Measurements from ENCODE around the gene RAMP3.
"Not testable (repeated sequence)": the region's sequence is repeated elsewhere in the genome, so short reads cannot be mapped to it uniquely, and the experiment has no call there.

RAMP3 gene

DNA sequence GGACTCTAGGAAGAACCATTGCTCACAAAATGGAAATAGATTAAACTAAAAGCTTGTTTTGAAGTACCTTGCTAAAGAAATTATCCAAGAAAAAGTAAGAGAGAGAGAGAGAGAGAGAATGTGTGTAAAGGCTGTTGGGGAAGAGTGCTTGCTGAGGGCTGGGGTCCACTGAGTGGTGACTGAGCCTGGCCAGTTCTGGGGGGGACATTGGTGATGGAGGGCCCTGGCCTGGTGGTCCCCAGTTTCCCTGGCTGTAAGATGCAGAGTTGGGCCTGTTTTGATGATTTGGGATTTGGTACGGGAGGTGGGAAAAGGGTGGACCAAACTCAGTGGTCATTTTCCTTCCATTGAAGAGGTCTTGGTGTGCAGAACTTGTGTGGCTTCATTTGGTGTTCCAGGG, 880 bp downstream of the RAMP3 start:
- DNase-seq = no peak

DNA sequence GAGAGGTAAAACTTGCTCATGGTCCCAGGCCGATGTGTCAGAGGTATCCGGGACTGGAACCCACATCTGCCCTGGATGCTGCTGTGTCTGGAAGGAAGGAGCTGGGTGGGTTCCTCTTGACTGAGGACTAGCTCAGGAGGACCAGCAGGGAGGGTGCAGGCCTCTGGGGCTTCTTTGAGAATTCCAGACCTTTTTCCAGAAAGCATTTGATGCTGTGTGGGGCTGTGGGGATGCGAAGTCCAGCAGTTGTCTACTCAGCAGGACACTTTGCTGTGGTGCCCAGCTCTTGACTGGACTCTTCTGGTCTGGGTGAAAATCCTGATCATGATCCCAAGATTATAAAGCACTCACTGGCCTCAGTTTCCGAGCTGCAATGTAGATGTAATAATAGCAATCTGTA, 1.7 kb downstream of the RAMP3 start:
- no peak for DNase-seq

DNA sequence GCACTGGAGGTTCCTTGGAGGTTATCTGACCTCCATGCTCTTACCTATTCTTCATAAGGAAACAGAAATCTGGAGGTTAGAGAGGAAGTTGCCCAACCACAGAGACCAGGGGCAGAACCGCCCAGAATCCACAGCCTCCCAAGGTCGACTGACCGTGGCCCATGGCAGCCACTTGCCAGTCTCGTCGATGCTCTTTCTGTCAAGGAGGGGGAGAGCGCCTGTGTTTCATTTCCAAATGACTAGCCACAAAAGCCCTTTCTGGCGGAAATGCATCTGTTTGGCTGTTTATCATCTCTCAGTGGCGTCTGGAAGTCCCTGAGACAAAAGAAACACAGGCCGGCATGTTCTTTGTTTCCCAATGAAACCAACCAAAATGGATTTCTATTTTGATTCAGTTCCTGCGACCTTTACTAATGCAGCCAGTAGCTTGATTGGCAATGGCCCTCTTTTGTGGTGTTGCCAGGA, 2.9 kb downstream of the RAMP3 start:
- no peak for DNase-seq

DNA sequence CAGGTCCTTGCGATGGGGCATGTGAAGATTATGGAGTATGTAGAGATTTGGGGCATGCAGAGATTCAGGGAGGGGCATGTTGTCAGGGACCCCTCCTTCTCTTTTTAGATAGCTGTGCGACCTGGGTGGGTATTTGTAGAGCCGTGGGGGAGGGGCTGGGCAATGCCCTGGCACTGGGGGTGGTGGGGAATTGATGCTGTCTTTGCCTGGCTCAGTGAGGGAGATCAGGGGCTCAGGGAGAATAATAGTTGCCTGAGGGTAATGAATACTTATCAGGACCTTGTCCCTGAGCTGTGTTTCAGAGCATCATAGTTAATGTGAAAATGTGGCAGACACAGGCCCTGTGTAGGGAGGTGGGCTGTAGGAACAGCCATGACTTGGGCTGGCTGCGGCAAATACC, 3.5 kb downstream of the RAMP3 start:
- no peak for DNase-seq

DNA sequence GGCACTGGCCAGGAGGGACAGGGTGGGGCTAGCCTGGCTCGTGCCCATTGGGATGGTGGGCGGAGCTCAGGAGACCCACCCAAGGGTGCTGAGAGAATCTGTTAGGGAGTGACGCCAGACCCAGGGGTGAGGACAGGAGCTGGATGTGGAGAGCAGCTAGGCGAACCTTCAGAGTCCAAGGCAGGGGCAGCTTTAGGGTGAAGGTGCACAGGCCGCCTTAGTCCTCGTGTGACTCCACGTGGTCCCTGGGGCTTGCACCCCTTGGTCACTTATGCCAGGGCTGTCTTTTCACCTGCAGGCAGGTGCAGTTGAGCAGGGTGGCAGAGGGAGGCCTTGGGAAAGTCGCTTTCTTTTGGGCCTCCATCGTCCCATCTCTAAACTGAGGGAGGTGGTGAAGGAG, 4.3 kb downstream of the RAMP3 start:
- no peak for DNase-seq

DNA sequence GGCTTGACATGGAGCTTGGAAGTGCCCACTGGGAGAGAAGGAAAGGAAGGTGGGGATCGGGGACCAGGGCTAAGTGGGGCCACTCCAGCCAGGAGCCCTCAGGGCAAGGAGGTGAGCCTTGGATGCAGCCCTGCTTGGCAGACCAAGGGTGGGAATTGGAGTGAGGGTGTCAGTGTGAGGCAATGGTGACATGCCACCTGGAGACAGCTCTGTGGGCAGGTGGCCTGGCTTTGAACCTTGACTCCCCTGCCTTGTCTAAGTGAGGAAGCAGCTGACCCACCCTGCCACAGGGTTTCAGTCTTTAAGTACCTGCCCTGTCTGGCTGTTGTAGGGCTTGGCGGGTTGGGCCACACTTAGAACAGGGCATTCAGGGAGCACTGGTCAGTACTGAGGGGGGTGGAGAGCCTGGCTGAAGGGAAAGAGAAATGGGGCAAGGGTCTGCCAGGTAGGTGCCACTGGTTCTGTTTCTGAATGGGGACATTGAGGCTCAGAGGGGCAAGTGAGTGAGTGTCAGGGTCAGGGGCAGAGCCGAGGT, 4.8 kb downstream of the RAMP3 start:
- DNase-seq = no peak

DNA sequence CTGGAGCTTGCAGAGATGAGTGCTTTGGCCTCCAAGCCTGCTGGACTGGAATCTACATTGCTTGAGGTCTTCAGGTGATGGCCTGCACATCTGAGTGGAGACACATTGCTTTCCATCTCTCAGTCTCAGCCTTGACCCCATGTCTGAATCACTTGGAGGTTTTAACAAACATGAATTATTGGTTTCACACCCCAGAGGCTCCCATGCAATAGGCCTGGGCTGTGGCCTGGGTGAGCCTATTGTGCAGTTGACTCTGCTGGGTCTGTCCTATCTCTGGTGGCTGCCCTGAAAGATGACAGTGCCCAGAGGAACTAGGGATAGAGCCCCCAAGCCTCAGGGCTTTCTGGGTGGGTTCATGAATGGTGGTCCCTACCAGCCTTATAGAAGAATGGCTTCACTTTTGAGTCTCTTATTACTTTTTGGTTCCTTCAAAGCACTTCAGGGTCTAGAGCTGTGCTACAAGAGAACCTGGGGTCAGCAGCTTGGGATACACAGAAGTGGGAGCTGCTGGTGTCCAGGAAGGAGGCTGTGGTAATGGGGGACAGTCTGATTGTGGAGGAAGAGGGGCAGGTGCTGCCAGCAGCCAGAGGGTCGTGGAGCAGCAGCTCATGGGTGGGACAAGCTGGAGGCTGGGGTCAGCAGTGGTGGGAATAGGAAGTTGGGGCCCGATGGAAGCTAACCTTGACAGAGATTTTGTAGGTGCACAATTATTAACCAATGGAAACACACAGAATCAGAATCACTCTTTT, 5.5 kb downstream of the RAMP3 start:
- no peak for DNase-seq

DNA sequence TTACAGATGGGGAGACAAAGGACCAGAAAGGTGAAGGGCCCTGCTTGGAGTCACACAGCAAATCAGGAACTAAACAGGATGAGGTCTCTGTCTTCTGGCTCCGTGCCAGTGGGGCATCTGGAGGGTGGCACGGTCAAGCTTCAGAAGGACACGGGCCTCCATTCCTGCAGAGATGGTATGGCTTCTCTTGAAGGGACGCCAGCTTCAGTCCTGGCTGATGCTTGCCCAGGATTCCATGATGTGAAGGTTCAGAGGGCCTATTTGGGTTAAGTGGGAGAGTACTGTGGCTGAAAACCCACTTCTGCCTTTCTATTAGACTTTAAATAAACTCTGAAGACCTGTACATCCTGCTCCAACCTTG, 6.1 kb downstream of the RAMP3 start:
- no peak for DNase-seq

DNA sequence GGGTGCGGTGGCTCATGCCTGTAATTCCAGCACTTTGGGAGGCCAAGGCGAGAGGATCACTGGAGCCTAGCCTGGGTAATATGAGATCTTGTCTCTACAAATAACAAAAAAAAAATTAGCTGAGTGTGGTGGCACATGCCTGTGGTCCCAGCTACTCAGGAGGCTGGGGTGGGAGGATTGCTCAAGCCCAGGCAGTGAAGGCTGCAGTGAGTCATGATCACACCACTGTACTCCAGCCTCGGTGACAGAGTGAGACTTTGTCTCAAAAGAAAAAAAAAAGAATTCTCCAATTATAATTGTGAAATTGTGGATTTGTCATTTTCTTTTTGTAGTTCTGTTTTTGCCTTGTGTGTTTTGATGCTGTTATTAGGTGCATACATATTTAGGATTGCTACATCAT, 6.7 kb downstream of the RAMP3 start:
- DNase-seq = not testable (repeated sequence)

DNA sequence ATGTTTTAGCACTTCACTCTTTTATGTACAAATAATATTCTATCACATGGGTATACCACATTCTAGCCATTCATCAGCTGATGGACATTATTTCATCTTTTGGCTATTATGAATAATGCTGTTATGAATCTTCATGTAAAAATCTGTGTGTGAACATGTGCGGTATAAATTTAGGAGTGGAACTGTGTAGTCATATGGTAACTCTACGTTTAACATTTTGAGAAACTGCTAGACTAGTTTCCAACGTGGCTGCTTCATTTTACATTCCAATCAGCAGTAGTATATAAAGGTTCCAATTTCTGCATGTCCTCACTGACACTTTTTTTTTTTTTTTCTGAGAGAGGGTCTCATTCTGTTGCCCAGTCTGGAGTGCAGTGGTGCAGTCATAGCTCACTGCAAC, 8.3 kb downstream of the RAMP3 start:
- DNase-seq = no peak

DNA sequence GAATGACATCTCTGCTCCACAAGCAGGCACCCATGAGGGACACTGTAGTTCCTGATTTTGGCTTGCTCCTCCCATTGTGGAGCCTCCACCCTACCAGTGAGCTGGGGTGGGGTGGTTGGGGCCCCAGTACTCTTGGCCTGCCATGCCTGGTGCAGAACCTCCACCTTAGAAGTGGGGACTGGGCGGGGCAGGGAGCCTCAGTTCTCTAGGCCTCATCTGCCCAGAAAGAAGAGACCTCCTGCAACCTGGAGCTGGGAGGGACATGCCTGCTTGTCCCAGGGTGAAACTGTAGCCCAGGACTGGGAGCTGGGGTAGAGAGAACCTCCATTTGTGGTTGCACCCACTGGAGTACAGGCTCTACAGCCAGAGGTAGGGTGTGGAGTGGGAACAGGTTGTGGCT, 14.4 kb downstream of the RAMP3 start:
- DNase-seq = no peak

DNA sequence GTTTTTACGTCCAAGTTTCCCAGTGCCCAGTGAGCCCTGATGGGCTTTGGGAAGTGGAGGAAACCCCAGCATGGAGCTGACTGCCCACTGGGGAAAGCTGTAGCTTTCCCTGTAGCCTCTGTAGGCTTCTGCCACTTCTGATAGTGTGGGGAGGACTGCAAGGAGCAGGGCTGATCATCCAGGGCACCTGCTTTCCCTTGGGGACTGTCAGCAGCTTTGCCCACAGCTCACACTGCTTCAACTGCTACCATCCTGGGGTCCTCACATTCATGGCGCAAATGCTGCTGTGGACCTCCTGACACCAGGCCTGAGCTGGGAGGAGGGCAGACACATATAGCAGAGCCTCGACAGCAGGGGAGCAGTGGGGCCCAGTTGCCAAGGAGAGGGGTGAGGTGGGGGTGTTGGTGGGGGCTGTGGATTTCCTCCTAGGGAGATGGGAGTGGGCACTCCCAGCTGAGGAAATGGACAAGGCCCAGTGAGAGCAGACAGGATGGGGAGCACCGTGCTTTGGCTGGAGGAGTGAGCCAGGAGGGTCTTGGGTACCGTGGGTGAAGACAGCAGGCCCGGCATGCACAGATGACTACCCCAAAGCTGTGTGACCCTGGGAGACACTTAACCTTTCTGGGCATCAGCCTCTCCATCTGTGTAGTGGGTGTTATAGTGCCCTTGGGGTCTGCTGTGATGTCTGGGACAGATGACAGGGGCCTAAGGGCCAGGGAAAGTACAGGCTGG, 16.2 kb downstream of the RAMP3 start:
- DNase-seq = no peak

DNA sequence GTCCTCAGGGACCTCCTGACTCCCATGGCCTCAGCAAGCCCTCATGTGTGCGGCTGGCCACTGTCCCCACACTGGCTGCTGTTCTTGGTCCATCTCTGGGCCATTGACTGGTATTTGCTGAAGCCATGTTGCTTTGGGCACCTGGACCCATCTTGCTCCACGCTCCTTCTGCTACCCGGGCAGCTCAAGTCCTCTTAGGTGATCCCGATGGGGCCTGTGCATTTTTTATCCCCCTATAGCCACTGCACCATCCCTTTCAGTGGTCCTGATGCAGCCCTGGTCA, 16.7 kb downstream of the RAMP3 start:
- DNase-seq = no peak

DNA sequence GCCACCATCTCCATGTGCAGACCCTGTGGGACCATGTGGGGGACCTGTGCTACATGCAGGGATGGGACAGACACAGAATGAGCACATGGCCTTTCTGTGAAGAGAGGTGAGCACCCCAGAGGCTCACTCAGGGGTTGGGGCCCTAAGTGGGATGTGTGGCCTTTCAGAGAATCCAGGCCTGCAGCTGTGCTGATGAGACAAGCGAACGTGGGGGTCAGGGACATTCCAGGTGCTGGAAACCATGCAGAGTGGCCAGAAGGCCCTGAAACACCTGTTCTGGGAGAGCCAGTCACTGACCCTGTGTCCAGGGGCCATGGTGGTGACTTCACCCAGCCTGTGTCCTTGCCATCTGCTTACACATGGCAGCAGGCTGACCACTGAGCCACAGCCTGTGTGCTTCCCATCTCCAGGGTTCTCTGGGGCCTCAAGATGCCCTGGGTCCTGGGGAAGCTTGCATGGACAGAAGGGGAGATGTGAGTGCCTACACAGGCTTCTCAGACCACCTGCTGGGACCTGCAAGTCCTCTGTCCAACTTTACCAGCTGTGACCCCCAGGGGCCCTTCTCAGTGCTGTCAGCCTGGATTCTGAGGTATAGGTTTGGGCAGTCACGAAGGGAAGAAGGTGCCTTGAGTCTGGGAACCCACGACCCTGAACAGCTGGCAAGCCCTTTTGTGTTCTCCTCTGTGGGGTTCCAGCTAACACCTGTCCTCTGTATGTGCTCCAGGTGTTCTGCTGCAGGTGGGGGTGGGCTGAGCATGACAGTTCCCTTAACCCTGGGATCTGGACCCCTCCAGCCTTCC, 17.6 kb downstream of the RAMP3 start:
- no peak for DNase-seq

DNA sequence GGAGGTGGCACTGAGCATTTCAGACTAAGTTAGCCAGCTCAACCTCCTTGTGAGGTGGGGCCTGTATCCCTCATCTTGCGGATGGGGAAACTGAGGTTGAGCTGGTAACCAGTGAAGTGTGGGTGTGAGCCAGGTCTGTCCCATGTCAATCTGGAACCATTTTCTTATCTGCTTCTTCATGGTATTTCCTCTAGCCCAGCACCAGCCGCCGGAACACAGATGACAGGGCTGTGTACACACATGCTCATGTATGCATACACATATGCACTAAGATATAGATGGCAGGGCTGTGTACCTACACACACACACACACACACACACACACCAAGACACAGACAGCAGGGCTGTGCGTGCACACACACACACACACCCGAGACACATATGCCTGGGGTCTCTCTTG, 18.5 kb downstream of the RAMP3 start:
- DNase-seq = no peak

DNA sequence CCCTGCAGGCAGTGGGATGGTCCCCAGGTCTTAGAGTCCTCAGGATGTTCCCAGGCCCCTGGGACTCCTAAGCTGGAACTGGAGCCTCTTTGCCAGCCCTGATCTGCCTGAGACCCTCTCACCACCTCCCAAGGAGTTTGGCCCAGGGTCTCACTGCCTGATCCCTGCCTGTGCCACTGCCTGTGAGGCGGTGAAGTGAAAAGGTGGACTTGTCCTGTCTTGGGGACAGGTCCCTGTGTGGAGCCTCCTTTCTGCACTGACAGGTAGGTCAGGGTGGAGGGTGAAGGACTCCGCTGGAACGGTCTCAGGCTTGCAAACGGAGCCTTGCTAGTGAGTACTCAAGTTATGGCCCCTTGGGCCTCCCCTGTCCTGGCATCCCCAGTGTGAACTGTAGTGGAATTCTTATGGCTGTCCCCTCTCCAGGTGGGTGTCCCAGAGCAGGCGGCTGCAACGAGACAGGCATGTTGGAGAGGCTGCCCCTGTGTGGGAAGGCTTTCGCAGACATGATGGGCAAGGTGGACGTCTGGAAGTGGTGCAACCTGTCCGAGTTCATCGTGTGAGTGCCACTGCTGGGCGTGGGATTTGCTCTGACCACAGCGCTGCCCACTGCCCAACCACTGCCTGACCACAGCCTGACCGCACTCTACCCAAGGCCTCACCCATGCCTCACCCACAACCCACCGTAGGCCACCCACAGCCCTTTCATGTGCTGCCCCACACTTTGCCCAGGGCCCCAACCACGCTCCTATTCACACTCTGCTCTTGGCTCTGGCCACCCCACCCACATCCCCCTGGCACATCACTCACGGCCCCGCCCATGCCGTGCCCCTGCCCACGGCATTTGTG, 19.5 kb downstream of the RAMP3 start:
- DNase-seq = no peak

DNA sequence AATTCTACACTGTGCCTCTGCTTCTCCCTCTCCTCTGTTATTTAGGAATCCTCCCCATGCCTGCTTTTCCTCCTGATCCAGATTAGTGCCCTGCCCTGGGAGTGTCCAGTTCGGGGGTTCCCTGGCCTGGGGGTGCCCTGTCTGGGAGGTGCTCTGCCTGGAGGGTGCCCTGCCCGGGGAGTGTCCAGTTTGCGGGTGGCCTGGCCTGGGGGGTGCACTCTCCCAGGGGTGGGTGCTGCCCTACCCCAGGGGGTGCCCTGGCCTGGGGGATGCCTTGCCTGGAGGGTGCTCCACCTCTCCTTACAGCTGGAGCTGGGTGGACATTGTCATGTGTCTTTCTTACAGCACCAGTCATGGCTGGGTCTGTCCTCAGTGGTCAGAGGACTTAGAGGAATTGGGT, 20.2 kb downstream of the RAMP3 start:
- no peak for DNase-seq

DNA sequence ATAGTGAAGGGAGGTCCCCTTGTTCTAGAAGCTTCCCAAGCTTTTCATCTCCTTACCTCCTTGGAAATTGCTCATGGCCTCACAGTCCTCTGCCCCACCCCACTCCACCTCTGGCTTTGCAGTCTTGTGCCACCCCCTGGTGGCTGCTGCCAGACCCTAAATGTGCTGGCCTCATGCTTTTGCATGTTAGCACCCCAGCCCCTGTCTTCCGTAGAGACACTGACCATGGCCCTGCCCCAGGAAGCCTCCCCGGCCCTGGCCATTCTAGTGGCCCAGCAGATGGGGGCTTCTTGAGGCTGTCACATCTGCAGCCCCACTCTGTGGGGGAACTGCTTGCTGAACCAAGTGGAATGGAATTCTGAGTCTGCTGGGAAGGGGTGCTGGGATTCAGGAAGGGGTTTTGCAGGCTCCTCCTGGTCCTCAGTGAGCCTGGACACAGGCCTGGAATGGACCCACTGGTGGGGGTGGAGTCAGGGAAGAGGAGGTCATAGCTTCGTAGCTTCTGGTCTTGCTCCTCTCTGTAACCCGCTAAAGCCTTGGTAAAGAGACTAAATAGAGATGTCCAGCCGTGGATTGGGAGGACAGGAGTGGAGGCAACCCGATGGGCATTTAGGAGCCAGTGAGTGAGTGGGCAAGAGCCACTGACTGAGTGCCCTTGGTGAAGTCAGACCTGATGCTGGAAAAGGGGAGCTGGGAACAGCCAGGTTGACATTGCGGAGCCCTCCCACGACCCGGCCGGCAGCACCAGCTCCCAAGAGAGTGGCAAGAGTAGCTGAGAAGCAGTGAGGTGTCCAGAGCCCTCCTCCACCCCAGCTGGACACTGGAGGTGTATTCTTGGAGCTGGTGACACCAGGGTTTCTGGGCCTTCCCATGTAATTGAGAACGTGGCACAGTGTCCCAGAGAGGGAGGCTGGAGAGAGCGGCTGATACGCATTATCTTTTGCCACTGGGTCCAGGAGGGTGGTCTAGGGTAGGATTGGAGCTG, 20.9 kb downstream of the RAMP3 start:
- DNase-seq = no peak

DNA sequence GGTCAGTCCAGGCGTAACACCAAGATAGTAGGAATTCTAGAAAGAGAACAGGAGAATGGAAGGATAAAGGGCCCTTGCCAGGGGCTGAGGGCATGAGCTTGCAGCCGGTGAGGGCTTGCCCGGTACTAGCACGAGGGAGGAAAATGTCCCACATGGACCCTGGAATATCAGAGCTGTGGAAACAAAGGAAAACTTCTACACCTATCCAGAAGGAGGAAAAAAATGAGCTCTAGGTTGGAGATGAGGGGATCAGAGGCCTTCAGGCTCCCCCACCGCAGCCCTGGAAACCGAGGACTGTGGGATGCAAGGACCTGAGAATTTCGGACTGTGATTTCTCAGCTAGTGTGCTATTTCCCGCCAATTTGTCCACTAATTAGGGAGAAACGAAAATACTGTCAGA, 22.1 kb downstream of the RAMP3 start:
- DNase-seq = no peak

DNA sequence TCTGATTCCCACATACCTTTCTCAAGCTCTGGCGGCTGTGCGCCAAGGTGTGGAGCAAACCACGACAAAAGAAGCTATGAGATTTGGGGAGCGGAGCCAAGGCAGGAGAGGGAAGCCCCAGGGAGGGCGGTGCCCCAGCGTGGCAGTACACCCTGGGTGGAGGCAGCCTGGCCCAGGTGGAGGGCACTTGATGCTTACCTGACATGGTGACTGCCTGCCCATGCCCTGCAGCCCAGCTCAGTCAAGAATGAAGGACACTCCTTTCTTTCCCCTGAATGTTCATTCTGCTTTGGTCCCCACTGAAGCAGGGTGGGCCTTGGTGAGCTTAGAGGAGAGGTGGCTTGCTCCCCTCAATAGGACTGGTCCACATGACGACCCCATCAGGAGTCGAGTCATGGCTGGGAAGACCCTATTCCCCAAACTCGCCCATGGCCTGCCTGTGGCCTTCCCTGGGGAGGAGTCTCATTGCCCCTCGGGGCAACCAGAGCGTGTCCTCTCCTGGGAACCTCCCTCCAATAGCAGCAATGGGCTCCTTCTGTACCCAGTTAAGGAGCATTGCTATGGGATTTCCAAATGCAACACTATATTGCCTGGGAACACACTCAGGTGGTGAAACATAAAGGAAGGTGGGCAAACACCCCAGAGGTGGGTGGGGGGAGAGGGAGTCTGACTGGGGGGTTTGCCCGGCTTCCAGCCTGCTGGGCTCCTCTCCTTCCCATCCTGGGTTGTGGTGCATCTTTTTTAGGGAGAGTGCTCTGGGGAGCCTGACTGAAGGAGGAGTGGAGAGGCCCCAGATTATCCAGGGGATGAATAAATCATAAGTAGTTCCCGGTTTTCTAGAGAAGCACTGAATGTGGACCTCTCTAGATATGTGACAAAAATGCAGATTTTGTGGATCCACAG, 22.7 kb downstream of the RAMP3 start:
- no peak for DNase-seq
